Liver (tissue), 9 donors: ENCODE results near the gene HMGB4. TPM values are rescaled to one million over a fixed set of nuclear protein-coding genes. Genes with fewer than 3 reads are reported as not detected.

ENCODE experiments used
- DNase-seq: peaks from one replicate; pipeline ENCODE4 v3.0.0-alpha.2; 2017; ENCODE audit warnings: low spot score
- H3K27ac ChIP-seq, 2 donors: one replicate each; pipeline ENCODE4 v1.7.0; 2013; ENCODE audit warnings: inconsistent platforms in 2 of 2, low read length in 2 of 2, control low read depth in 1 of 2, low read depth in 1 of 2, mild to moderate bottlenecking in 1 of 2
- H3K27me3 ChIP-seq, 4 donors: one replicate each; pipeline versions ENCODE4 v1.6.1 to v1.7.0; 2013; ENCODE audit warnings: low read length in 3 of 4, inconsistent platforms in 1 of 4, mild to moderate bottlenecking in 1 of 4, moderate library complexity in 1 of 4; ENCODE audit not compliant: control insufficient read depth in 4 of 4, insufficient read depth in 4 of 4
- H3K36me3 ChIP-seq, 4 donors: one replicate each; pipeline versions ENCODE4 v1.6.1 to v1.7.0; 2013; ENCODE audit warnings: low read length in 3 of 4, mild to moderate bottlenecking in 3 of 4, low read depth in 1 of 4, moderate library complexity in 1 of 4; ENCODE audit not compliant: control insufficient read depth in 4 of 4, insufficient read depth in 3 of 4
- H3K4me1 ChIP-seq, 4 donors: one replicate each; pipeline versions ENCODE4 v1.6.1 to v1.7.0; 2013; ENCODE audit warnings: low read length in 3 of 4, mild to moderate bottlenecking in 3 of 4, moderate library complexity in 1 of 4; ENCODE audit not compliant: control insufficient read depth in 4 of 4, insufficient read depth in 4 of 4
- H3K4me3 ChIP-seq, 3 donors: one replicate each; pipeline versions ENCODE4 v1.6.1 to v1.7.0; 2013; ENCODE audit warnings: low read length in 3 of 3, control low read depth in 1 of 3, low read depth in 1 of 3, mild to moderate bottlenecking in 1 of 3
- H3K9ac ChIP-seq, 2 donors: one replicate each; pipeline ENCODE4 v1.7.0; 2013; ENCODE audit warnings: low read length in 2 of 2, mild to moderate bottlenecking in 2 of 2, moderate library complexity in 2 of 2, control low read depth in 1 of 2, low read depth in 1 of 2
- H3K9me3 ChIP-seq, 4 donors: one replicate each; pipeline versions ENCODE4 v1.6.1 to v1.7.0; 2013; ENCODE audit warnings: low read length in 3 of 4; ENCODE audit not compliant: control insufficient read depth in 4 of 4
- EGR1 ChIP-seq, 2 donors: IDR thresholded peaks; 2 replicates each; pipeline ENCODE4 v1.6.1; 2016 to 2018; ENCODE audit warnings: antibody characterized with exemption in 2 of 2, low read depth in 2 of 2
- HNF4A ChIP-seq, 2 donors: conservative IDR thresholded peaks; 2 replicates each; pipeline ENCODE4 v1.6.1; 2016; ENCODE audit warnings: antibody characterized with exemption in 2 of 2, mild to moderate bottlenecking in 2 of 2
- RAD21 ChIP-seq, 2 donors: IDR thresholded peaks; 2 replicates each; pipeline ENCODE4 v1.6.1; 2016; ENCODE audit warnings: antibody characterized with exemption in 2 of 2, mild to moderate bottlenecking in 2 of 2
- SP1 ChIP-seq: IDR thresholded peaks from 2 replicates; pipeline ENCODE4 v1.6.1; 2018; ENCODE audit warnings: antibody characterized with exemption, mild to moderate bottlenecking
- TAF1 ChIP-seq: conservative IDR thresholded peaks from 2 replicates; pipeline ENCODE4 v1.6.1; 2016; ENCODE audit warnings: antibody characterized with exemption, mild to moderate bottlenecking
- YY1 ChIP-seq: IDR thresholded peaks from 2 replicates; pipeline ENCODE4 v1.6.1; 2016; ENCODE audit warnings: antibody characterized with exemption, mild to moderate bottlenecking
- WGBS: extraction: QIAGEN DNeasy Blood & Tissue Kit; methylation state at CpG from one replicate; pipeline ENCODE4 v1.1.7; 2013; 5-methylcytosine and 5-hydroxymethylcytosine counted together
- polyA plus RNA-seq, 2 donors: library from polyadenylated mRNA; stranded (reverse) in 1 of 2; unstranded in 1 of 2; fragments of 200-250 nt in 1 of 2; fragments of >200 nt in 1 of 2; fragmentation: Nextera tagmentation in 1 of 2; extraction: Ambion mirVana in 1 of 2; gene quantifications; one replicate each; pipeline versions ENCODE4 v1.2.1 to v1.2.3, GENCODE V29; 2013 to 2015
- total RNA-seq, 2 donors: library from RNA; depleted of rRNA; stranded (reverse); fragments of >200 nt; gene quantifications; one replicate each; pipeline ENCODE4 v1.2.3, GENCODE V29; 2014
- TF ChIP-seq, protein P1 (sequence below): IDR thresholded peaks from 2 replicates; pipeline ENCODE4 v1.6.1; 2016; ENCODE audit warnings: antibody characterized with exemption, mild to moderate bottlenecking
- TF ChIP-seq, protein P2 (sequence below): IDR thresholded peaks from 2 replicates; pipeline ENCODE4 v1.6.1; 2016; ENCODE audit warnings: antibody characterized with exemption
- TF ChIP-seq, protein P3 (sequence below): fragments of 150-350 bp; IDR thresholded peaks from 2 replicates; pipeline ENCODE4 v1.5.1; 2017; ENCODE audit warnings: improper control_type of control experiment, low read depth, low read length; ENCODE audit not compliant: missing input control
- donor health status: healthy.
- donor health status: healthy.
- donor health status: healthy.
- donor health status: healthy.
- donor health status: healthy.

The HMGB4 gene
- total and polyA plus RNA-seq, 4 donors = not detected

DNA sequence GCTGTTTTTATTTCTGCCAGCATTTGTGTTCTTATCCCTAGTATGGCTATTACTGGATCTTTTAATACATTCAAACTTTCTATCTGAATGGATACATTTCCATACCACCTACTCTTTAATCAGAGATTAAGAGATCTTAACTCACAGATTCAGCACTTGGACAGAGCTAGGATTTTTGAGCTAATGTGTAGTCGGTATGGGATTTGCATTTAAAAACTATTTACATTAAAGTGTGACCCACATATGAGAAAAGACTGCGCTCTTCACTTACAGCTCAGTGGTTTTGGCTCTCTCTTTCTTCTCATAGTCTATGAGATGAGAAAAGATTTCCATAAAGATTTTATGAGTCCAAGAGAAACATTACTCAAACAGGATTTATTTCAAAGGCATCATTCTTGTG, 16.4 kb downstream of the HMGB4 start:
- no peak for DNase-seq
- Histone ChIP-seq H3K4me1 (peaks cover 0 to 4% (median 0%) of the 10 kb centered on the region in 4 donors), H3K9me3 (no peaks in the 10 kb centered on the region), H3K4me3 (no peak overlapping the region), H3K27ac (no peak overlapping the region), H3K36me3 (no peaks in the 10 kb centered on the region), H3K9ac (no peak overlapping the region), H3K27me3 (no peaks in the 10 kb centered on the region)
- WGBS = 56% methylated on average over 2 of the region's 2 CpGs
- TF ChIP-seq TAF1 (no peak), EGR1 (IDR thresholded peaks at IDR 0.05; ENCODE audit: low read depth in 2 of 2) (no peak)
- TF ChIP-seq, protein P1, sequence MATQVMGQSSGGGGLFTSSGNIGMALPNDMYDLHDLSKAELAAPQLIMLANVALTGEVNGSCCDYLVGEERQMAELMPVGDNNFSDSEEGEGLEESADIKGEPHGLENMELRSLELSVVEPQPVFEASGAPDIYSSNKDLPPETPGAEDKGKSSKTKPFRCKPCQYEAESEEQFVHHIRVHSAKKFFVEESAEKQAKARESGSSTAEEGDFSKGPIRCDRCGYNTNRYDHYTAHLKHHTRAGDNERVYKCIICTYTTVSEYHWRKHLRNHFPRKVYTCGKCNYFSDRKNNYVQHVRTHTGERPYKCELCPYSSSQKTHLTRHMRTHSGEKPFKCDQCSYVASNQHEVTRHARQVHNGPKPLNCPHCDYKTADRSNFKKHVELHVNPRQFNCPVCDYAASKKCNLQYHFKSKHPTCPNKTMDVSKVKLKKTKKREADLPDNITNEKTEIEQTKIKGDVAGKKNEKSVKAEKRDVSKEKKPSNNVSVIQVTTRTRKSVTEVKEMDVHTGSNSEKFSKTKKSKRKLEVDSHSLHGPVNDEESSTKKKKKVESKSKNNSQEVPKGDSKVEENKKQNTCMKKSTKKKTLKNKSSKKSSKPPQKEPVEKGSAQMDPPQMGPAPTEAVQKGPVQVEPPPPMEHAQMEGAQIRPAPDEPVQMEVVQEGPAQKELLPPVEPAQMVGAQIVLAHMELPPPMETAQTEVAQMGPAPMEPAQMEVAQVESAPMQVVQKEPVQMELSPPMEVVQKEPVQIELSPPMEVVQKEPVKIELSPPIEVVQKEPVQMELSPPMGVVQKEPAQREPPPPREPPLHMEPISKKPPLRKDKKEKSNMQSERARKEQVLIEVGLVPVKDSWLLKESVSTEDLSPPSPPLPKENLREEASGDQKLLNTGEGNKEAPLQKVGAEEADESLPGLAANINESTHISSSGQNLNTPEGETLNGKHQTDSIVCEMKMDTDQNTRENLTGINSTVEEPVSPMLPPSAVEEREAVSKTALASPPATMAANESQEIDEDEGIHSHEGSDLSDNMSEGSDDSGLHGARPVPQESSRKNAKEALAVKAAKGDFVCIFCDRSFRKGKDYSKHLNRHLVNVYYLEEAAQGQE = peak; percentile 35

DNA sequence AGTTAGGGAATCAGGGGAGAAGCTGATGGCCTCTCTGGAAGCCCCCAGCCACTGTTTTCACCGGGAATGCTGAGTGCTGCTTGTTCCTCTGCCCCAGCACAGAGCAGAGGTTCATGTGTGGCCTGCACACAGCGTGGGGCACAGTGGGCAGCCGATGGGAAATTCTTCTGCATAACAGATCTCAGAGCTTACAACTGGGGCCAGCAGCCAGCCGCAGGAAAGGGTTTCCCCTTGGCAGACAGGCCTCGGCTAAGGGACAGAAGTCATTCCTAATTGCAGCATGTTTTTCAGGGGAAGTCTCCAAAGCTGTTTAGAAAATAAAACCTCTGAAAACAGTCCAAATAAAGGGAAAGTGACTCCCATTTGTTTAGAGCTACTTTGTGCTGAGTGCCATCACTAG, 22.6 kb downstream of the HMGB4 start:
- H3K4me1 ChIP-seq = no peaks in the 10 kb centered on the region
- H3K27me3 ChIP-seq = no peaks in the 10 kb centered on the region
- no peak overlapping the region for H3K4me3 ChIP-seq
- no peak overlapping the region for H3K9ac ChIP-seq
- no peaks in the 10 kb centered on the region for H3K9me3 ChIP-seq
- H3K27ac ChIP-seq = no peak overlapping the region
- H3K36me3 ChIP-seq = no peaks in the 10 kb centered on the region
- TF ChIP-seq, protein P2, sequence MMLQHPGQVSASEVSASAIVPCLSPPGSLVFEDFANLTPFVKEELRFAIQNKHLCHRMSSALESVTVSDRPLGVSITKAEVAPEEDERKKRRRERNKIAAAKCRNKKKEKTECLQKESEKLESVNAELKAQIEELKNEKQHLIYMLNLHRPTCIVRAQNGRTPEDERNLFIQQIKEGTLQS = no peak
- TF ChIP-seq, protein P3, sequence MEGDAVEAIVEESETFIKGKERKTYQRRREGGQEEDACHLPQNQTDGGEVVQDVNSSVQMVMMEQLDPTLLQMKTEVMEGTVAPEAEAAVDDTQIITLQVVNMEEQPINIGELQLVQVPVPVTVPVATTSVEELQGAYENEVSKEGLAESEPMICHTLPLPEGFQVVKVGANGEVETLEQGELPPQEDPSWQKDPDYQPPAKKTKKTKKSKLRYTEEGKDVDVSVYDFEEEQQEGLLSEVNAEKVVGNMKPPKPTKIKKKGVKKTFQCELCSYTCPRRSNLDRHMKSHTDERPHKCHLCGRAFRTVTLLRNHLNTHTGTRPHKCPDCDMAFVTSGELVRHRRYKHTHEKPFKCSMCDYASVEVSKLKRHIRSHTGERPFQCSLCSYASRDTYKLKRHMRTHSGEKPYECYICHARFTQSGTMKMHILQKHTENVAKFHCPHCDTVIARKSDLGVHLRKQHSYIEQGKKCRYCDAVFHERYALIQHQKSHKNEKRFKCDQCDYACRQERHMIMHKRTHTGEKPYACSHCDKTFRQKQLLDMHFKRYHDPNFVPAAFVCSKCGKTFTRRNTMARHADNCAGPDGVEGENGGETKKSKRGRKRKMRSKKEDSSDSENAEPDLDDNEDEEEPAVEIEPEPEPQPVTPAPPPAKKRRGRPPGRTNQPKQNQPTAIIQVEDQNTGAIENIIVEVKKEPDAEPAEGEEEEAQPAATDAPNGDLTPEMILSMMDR = no peak
- no peak for TF ChIP-seq YY1
- 41% methylated on average over 5 of the region's 5 CpGs for WGBS
- no peak for DNase-seq

DNA sequence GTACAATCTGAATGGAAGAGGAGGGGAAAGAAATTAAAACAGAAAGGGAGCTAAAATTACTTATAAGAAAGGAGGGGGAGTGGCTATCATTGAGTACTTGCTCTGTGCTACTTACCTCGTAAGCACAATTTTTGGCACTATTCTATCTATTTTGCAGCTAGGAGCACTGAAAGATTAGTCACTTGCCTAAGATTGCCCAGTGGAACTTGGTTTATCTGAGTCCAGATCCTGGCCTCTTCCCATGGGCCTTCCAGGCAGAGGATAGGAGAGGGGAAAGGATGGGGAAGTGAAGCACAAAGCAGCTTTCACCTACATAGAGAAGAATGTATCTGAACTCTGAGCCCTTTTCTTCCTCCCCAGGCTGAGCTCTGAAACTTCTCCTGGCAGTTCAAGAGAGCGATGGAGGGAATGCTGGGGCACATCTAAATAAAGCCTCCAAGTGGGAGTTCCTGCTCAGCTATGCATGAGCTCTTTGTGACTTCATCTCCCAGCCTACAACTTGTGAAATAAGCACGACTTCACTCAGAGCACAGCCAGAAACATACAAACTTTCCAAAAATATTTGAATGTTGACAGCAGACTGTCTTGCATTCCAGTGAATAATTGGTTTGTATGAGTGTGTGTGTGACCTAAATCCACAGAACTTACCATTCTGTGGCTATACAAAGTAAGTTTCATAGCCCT, 29.4 kb downstream of the HMGB4 start:
- no peaks in the 10 kb centered on the region for H3K27me3 ChIP-seq
- DNase-seq = no peak
- H3K9me3 ChIP-seq = no peaks in the 10 kb centered on the region
- no peak overlapping the region for H3K9ac ChIP-seq
- no peaks in the 10 kb centered on the region for H3K4me1 ChIP-seq
- H3K4me3 ChIP-seq = no peak overlapping the region
- TF ChIP-seq RAD21 (IDR thresholded peaks at IDR 0.05) = no peak
- no peak for TF ChIP-seq HNF4A (conservative IDR thresholded peaks at IDR 0.05)
- no peak for TF ChIP-seq EGR1 (IDR thresholded peaks at IDR 0.05; ENCODE audit: low read depth in 2 of 2)
- TF ChIP-seq SP1 = no peak
- peak overlapping the region in 1 of 2 donors; percentile 49 for H3K27ac ChIP-seq
- H3K36me3 ChIP-seq = no peaks in the 10 kb centered on the region
- WGBS = 64% methylated on average over 3 of the region's 3 CpGs
